OCI-LY1 (cell line): ENCODE results near the gene TCF19.

ENCODE experiments used
- EZH2 ChIP-seq: fragments of 200-600 bp; sonication (generic), shearing (Covaris generic); IDR thresholded peaks from 2 replicates; pipeline ENCODE4 v1.8.0; 2017; ENCODE audit warnings: borderline replicate concordance, mixed run types, mild to moderate bottlenecking, antibody characterized with exemption, low read length, moderate library complexity, mixed read lengths
- TF ChIP-seq, protein P1 (sequence below): fragments of 200-600 bp; sonication (generic), shearing (Covaris generic); IDR thresholded peaks from 2 replicates; pipeline ENCODE4 v1.5.1; 2017; ENCODE audit warnings: mild to moderate bottlenecking, antibody characterized with exemption, low read length, moderate library complexity, mixed read lengths

DNA sequence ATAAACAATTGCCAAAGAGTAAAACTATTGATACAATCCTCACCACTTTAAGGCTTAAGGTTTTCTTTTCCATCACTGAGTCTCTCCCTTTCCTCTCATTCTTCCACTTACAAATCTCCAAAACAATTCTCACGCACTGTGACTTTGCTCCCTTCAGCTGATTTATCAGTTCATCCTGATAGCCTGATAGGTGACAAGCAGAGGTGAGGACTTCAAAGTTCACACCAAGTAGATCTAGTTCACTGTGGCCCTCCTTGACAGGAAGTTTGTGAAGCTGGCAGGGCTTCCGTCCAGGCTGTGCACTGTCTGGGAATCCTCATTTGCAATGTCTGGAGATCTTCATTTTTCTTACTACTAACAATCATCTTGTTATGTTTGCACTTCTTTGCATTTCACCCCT, 47.2 kb downstream of the TCF19 start:
- TF ChIP-seq, protein P1, sequence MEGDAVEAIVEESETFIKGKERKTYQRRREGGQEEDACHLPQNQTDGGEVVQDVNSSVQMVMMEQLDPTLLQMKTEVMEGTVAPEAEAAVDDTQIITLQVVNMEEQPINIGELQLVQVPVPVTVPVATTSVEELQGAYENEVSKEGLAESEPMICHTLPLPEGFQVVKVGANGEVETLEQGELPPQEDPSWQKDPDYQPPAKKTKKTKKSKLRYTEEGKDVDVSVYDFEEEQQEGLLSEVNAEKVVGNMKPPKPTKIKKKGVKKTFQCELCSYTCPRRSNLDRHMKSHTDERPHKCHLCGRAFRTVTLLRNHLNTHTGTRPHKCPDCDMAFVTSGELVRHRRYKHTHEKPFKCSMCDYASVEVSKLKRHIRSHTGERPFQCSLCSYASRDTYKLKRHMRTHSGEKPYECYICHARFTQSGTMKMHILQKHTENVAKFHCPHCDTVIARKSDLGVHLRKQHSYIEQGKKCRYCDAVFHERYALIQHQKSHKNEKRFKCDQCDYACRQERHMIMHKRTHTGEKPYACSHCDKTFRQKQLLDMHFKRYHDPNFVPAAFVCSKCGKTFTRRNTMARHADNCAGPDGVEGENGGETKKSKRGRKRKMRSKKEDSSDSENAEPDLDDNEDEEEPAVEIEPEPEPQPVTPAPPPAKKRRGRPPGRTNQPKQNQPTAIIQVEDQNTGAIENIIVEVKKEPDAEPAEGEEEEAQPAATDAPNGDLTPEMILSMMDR, result no peak
- TF ChIP-seq EZH2, result no peak
